Measurements from ENCODE around the gene IGF1.
"Not testable (repeated sequence)": the region's sequence is repeated elsewhere in the genome, so short reads cannot be mapped to it uniquely, and the experiment has no call there.

The IGF1 gene

DNA sequence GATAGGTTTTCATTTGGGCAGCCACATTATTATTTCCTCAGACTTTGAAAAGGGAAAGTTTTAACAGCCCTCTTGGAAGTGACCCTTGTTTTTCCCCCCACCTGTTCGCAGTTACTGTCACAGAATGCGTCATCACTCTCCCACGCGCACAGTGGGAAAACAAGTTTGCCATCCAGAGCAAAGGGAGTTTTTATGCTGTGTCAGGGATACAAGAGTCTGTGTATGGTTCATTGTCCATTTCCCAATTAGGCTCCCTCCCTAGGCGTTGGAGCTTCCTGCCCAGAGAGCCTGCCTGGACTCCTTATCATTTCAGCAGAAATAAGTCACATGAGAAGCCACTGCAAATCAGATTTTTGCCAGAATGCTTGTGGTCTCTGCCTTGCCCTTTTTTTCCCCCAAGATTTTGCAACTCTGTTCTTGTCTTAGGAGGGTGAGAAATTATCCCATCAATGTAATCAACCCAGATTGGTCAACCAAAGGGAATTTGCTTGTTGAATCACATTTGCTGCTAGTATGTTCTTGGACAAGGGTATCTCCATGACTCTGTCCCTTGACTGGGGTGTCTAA lies 104.1 kb downstream of the IGF1 start:
- no peak for FAIRE-seq

DNA sequence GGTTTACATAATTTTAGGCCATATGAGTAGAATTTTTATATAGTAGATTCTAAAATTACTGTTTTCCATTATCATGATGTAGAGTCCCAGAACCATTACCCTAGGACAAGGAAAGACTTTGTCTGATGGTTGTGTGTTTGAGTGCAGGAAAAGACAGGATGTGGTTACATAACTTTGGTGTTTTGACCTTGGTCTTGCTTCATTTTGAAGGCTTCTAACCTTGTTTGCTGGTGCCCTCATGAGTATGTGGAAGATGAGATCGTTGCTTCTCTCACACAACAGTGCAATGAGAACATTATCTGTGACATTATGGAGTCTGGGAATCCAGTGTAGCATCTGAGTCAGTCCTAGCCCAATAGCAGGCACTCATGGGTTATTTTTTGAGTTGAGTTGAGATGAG lies 106.2 kb downstream of the IGF1 start:
- FAIRE-seq, result no peak

DNA sequence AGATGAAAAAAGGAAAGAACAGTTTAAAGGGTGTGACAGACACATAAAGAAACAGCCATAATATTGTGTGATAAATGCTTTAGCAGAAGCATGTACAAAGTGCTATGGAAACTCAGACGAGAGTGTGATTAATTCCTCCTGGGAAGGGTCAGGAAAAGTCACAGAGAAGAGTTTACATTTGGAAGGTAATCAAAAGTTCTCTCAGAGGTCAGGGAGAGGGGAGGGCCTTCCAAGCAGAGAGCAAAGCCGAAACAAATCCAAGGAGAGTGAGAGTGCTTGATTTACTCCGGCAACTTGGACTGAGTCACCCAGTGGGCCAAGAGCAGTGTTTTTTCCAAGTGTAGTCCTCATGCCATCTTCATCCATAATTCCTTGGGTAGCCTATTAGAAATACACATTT lies 108.3 kb downstream of the IGF1 start:
- FAIRE-seq, result no peak

DNA sequence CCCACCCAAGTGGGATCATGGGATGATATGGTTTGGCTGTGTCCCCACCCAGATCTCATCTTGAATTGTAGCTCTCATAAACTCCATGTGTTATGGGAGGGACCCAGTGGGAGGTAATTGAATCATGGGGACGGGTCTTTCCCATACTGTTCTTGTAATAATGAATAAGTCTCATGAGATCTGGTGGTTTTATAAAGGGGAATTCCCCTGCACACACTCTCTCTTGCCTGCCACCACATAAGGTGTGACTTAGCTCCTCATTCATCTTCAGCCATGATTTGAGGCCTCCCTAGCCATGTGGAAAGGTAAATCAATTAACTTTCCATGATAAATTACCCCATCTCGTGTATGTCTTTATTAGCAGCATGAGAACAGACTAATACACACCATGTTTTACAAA lies 109.2 kb downstream of the IGF1 start:
- FAIRE-seq, result no peak

DNA sequence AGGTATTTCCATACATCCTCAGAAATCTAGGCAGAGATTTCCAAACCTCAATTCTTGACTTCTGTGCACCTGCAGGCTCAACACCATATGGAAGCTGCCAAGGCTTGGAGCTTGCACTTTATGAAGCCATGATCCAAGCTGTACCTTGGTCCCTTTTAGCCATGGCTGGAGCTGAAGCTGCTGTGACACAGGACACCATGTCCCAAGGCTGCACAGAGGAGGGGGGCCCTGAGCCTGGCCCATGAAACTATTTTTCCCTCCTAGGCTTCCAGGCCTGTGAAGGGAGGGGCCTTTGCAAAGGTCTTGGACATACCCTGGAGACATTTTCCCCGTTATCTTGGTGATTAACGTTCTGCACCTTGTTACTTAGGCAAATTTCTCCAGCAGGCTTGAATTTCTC lies 110.5 kb downstream of the IGF1 start:
- FAIRE-seq, result no peak

DNA sequence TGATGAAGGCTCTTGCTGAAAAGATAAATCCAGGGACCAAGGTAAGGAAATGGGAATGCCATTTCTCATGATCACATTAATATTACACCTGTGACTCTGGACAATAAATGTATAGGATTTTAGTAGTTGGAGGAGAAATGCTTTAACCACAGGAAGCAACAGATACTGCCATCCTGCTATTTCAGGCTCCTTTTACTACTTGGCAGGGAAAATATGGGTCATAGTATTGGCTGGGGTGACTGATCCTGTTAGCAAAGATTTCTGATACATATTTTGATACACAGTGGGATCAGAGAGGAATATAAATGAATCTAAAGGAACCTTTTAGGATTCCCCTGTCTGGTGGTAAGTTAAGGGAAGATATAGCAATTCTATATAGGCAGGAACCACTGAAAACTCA lies 115.0 kb downstream of the IGF1 start:
- no peak for FAIRE-seq

DNA sequence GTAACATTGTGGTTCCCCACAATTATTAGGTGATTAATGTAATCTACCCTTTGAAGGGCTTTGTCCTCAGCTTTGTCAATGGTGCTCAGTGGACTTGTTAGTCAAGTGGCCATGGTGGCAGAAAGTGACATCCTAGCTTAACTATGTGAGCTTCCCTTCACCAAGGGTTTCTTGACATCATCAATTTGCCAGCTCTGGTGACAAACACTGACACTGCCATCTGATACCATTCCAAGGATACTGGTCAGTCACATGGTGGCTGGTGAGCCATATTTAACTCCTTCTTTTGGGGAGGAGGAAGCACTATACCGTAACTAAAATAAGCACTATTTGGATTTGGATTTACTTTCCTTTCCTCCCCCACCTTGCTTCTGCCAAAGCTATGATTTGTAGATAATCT lies 115.7 kb downstream of the IGF1 start:
- FAIRE-seq, result no peak

DNA sequence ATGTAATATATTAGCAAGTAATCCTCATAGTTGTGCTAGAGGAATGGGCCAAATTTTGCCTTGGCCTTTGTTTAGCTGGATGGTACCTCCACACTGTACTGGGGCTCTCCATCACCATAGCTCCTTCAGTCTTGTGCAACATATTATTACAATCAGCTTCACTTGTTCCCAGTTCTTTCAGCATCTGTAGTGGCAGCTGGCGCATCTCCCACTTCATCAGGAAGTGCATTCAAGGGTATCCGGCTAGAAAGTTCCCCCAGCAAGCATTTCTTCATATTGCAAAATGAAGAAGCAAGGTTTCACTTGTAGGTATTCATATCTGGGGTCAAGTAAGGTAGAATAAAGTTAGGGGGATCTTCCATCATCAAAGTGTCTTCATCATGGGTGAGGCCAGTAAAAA lies 123.7 kb downstream of the IGF1 start:
- FAIRE-seq, result no peak

DNA sequence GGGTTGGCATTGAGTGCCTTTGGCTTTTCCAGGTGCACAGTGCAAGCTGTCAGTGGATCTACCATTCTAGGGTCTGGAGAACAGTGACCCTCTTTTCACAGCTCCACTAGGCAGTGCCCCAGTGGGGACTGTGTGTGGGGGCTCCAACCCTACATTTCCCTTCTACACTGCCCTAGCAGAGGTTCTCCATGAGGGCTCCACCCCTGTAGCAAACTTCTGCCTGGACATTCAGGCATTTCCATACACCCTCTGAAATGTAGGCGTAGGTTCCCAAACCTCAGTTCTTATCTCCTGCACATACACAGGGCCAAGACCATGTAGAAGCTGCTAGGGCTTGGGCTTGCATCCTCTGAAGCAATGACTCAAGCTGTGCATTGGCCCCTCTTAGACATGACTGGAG lies 126.1 kb downstream of the IGF1 start:
- not testable (repeated sequence) for FAIRE-seq

DNA sequence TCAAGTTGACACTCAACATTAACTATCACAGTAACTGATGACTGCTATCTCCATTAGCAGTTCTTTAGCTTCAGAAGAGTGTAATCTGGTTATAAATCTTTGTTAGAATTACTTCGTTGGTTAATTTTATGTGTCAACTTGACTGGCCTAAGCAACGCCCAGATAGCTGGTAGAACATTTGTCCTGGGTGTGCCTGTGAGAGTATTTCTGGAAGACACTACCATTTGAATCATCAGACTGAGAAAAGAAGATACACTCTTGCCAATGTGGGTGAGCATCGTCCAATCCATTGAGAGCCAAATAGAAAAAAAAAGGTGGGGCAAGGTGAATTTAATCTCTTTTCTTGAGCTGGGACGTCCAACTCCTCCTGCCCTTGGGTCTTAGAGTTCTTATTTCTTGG lies 129.0 kb downstream of the IGF1 start:
- FAIRE-seq, result no peak

DNA sequence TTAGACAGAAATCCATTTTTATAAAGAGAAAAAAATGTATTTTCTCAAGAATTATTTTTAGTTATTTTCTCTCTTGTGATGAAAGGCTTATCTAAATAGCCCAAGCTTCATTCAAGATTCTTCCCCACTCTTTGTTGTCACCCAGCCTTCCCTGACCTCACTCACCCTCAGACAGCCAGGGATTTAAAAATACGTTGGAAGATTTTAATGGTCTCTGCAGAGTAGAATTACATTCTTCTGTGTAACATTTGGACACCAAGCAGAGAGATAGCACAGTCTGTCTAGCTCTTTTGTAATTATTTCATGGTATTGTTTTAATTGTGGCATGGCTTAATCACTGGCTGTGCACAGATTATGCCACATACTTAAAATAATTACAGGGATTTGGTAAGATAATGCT lies 130.3 kb downstream of the IGF1 start:
- FAIRE-seq, result no peak

DNA sequence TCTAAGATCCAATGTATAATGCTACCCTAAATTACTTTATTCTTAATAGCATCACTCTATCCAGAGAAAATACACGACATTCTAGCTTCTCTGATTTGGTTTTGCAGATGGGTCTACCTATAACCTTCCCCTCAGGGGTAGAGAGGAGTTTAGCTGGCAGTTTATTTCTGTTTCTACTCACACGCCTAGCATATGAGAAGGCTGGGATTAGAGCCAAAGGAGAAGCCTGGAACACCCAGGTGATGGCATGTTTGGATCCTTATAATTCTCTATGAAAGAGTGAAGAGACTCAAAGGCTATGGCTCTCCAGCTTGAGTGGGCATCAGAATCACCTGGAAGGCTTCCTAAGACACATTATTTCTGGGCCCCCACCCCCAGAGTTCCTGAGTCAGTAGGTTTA lies 131.3 kb downstream of the IGF1 start:
- no peak for FAIRE-seq

DNA sequence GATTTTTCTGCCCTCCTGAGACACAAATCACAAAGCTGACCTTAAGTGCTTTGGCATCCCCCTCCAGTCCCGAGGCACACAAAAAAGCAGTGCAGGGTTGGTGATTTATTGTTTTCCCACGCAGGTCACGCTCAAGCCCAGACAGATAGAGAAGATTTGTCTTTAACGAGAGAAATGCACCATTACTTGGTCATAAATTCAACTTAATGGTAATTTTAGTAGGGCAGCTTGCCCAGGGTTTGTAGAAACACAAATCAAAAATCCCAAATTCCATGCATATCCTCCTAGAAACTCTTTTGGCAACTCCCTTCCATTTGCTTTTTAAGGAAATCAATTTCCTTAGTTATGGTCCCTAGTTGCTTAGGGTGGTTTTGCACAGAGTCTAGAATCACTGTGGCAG lies 132.6 kb downstream of the IGF1 start:
- FAIRE-seq, result no peak
